GM21723 (cell line): ENCODE data around the gene OR2A1.
"Not testable (repeated sequence)": the region's sequence is repeated elsewhere in the genome, so short reads cannot be mapped to it uniquely, and the experiment has no call there.

Source experiments
- ATAC-seq: cut with Tn5 transposase; IDR thresholded peaks from one replicate; pipeline ENCODE4 v1.9.1; 2021; ENCODE audit warnings: mild to moderate bottlenecking, moderate library complexity; ENCODE audit not compliant: unreplicated experiment

OR2A1 gene, protein sequence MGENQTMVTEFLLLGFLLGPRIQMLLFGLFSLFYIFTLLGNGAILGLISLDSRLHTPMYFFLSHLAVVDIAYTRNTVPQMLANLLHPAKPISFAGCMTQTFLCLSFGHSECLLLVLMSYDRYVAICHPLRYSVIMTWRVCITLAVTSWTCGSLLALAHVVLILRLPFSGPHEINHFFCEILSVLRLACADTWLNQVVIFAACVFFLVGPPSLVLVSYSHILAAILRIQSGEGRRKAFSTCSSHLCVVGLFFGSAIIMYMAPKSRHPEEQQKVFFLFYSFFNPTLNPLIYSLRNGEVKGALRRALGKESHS

GRCh38 chr7:144311872-144312469, at the start of gene OR2A1:
Gene OR2A1 (plus strand): TSS chr7:144312419. CDS start chr7:144318125, 5,706 bp downstream.
- ATAC-seq, result not testable (repeated sequence)

GRCh38 chr7:144264692-144265091, 47.5 kb upstream of the OR2A1 start, which contains the start of gene OR2A7:
Gene OR2A7 (minus strand): TSS chr7:144264792. CDS start chr7:144259628, 5,164 bp downstream.
- ATAC-seq, result not testable (repeated sequence)

GRCh38 chr7:144269188-144269587, 43.0 kb upstream of the OR2A1 start, which contains the start of gene CTAGE8:
Gene CTAGE8 (minus strand): TSS chr7:144269288. CDS start chr7:144269250, 38 bp downstream.
- not testable (repeated sequence) for ATAC-seq

DNA sequence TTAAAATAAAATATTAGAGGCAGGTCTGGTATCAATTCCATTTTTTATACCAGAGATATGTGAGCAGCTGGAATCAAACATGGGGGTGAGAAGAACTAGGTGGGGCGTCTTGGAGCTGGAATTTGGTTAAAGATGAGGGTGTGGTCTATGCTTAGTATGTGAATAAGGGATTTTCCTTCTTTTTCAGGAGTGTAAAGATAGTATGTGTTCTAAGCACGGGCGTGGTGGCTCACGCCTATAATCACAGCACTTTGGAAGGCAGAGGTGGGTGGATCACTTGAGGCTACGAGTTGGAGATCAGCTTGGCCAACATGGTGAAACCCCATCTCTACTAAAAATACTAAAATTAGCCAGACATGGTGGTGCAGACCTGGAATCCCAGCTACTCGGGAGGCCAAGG, 36.9 kb upstream of the OR2A1 start:
- ATAC-seq, result not testable (repeated sequence)

DNA sequence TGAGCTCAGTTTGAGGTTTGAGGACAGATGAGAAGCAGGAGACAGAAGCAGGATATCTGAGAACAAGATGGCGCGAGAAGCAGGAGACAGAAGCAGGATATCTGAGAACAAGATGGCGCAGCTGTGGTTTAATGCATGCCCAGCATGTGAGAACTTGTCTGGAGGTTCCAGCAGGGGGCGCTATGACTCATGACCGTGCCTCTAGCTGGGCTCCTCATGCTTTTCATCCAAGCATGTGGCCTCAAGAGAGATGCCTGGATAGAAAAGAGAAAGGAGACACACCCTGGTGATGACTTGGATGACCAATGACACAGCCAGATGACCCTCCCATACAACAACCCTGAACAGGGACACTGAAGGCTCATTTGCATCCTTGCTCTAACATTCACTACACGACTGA, 32.2 kb upstream of the OR2A1 start:
- not testable (repeated sequence) for ATAC-seq

GRCh38 chr7:144281981-144282380, 30.2 kb upstream of the OR2A1 start:
- ATAC-seq, result not testable (repeated sequence)

DNA sequence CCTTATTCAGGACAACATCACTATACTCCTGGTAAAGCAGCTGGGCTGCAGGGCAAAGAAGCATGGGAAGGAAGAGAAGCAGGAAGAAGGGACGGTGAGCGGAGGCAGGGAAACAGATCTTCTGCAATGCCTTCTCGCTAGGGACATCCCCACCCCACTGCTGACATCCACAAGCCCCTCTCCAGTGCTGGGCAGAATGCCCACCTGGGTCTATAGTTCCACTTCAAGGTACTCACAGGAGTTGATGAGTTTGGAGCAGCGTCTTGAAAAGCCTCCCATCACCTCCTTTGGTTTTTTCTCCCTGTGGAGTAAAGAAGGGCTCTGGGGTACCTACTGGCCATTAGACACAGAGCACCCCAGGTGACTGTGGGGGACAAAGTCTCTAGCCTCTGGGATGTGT, 29.7 kb upstream of the OR2A1 start:
- not testable (repeated sequence) for ATAC-seq

DNA sequence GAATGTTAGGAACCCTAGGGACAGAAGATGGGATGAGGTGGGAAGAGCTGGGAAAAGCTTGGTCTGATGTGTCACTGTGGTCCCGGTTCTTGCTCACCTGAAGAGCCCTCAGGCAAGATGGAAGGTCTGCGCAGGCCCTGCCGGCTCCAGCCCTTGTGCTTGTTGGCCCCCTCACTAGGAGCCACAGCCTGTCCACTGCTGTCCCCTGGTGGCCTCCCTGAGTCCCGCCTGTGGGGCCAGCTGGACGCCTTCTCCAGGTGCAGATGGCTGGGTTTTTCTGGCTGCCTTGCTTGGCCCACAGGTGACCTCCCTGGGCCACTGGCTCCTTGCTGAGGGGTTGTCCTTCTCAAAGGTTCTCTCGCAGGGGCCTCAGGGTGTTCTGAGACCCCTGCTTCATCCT, 28.5 kb upstream of the OR2A1 start:
- not testable (repeated sequence) for ATAC-seq

GRCh38 chr7:144287171-144287784, 24.9 kb upstream of the OR2A1 start:
- ATAC-seq, result not testable (repeated sequence)

DNA sequence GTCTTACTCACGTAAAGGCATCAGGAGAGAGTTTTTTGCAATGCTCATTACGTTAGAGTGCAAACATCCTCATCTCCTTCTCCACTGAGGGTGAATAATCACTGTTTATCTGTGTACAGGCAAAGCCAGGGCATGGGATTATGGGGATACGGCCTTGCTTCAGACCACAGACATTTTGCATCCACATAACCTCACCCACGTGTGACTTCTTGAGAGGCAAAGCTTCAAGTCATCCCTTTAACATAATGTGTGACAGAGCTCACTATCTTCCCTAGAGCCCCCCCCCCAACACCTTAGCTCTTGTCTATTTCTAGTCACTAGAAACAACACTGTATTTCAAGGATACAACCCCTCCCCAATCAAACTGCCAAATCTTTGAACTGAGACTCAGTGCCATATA, 20.6 kb upstream of the OR2A1 start:
- ATAC-seq, result not testable (repeated sequence)

GRCh38 chr7:144292384-144293161, 19.6 kb upstream of the OR2A1 start:
- not testable (repeated sequence) for ATAC-seq

DNA sequence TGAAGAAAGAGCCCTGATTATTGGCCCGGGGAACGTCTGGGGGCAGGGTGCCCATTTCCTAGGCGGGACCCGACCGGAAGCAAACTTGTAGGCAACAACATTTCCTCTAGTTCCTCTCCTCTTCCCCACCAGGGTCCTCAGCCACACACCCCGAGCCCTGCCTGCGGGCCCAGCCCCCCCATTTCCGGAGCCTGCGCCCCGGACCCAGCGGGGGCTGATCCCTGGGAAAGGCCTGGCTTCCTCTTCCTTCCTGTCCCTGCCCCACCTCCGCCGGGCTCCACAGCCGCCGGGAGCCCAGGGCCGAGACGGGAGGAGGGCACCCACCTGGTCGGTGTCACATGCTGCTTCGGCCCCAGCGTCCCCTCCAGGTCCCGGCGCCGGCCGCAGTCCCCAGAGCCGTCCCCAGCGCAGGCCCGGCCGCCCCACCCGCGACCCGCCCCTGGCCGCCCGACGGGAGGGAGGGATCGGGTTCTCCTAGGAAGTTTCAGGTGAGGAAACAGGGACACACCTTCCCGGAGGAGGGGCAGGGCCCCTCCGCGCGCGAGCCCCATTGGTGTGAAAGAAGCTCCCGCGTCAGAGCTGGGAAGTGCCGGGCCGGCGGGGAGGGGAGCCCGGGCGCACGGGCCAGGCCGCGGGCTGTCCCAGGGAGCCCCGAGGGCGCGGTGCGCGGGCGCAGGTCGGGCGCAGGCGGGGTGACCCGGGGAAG, 18.3 kb upstream of the OR2A1 start:
- peak; percentile 82 for ATAC-seq

- ATAC-seq, result not testable (repeated sequence)
These were observed 9.5 kb upstream of the OR2A1 start for GRCh38 chr7:144302578-144303303.

DNA sequence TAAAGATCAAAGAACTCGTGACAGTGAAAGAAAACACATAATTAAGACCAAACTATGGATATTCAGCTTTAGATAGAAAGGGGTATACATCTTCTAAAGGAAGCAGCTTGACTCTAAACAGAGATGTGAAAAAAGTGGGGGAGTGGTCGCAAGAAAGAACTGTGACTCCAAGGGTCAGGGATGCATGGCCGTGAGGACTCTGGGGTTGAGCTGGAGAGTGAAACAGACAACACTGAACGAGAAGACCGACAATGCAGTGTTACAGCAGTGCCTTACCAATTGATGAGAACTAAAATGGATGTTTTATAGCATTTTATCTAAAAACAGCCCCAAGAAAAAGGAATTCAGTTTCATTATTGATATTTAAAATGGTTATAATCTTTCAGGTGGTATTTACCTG, 8.6 kb upstream of the OR2A1 start:
- ATAC-seq, result not testable (repeated sequence)

GRCh38 chr7:144305156-144305555, 7.1 kb upstream of the OR2A1 start:
- not testable (repeated sequence) for ATAC-seq

GRCh38 chr7:144309702-144310101, 2.5 kb upstream of the OR2A1 start:
- ATAC-seq, result not testable (repeated sequence)

DNA sequence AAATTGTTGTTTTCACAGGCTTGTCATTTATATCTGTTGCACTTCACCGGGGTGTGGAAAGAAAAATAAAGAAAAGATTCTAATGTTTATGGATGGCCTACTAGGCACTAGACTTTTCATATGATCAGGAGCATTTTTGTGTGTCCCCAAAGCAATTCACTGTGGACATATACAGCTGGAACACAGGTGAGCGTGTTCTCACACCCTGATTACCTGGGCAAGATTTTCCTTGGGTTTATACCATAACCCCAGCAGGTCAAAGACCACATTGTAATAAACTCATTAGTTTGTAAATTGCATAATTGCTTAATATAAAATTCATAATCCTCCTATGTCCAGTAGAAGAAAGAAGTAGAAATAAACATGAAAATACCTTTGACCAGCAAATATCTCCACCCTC, 1.0 kb upstream of the OR2A1 start:
- not testable (repeated sequence) for ATAC-seq

DNA sequence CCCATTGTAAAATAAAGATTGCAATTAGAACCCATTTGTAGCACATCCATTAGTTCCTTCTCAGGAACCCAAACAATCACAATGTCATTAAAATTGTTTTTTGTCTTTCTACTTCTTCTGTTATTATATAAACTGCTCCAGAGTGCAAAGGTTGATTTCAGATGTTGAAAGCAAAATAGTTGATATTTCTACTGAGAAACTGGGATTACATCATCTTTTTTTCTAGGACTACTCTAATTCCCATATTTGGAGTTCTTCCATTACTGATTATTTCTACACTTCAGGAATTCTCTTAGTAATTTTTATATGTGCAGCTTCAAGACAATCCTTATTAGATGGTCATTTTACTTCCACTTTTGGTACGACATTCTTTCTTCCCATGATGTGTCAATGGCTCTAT, 5.3 kb downstream of the OR2A1 start:
- not testable (repeated sequence) for ATAC-seq

- not testable (repeated sequence) for ATAC-seq
These were observed 7.3 kb downstream of the OR2A1 start for GRCh38 chr7:144319547-144319946.
